CD14-positive monocyte (primary cell): ENCODE results near the gene CHID1. TPM values are rescaled to one million over a fixed set of nuclear protein-coding genes. Genes with fewer than 3 reads are reported as not detected.

Source experiments
- DNase-seq, 3 donors: peaks; one replicate each; pipeline ENCODE4 v3.0.0-alpha.2; 2011 to 2022
- H2AFZ ChIP-seq: 2 replicates; pipeline ENCODE4 v1.6.0; 2012; ENCODE audit warnings: mild to moderate bottlenecking, low read depth, low read length, inconsistent platforms; ENCODE audit not compliant: insufficient read depth, poor library complexity, severe bottlenecking
- H3K27ac ChIP-seq, 2 donors: 1 replicate in 1 of 2; 2 replicates in 1 of 2; pipeline ENCODE4 v1.5.1; 2012 to 2013; ENCODE audit warnings: low read length in 2 of 2, control low read depth in 1 of 2, inconsistent platforms in 1 of 2, low read depth in 1 of 2, mild to moderate bottlenecking in 1 of 2
- H3K27me3 ChIP-seq, 2 donors: one replicate each; pipeline versions ENCODE4 v1.6.0 to v1.6.1; 2011 to 2013; ENCODE audit warnings: low read length in 2 of 2; ENCODE audit not compliant: control insufficient read depth in 2 of 2, insufficient read depth in 2 of 2
- H3K36me3 ChIP-seq, 2 donors: replicated peaks in 1 of 2; 1 replicate in 1 of 2; 2 replicates in 1 of 2; pipeline versions ENCODE4 v1.5.1 to v1.6.1; 2012 to 2013; ENCODE audit warnings: low read length in 2 of 2, control low read depth in 1 of 2, inconsistent platforms in 1 of 2, mild to moderate bottlenecking in 1 of 2; ENCODE audit not compliant: insufficient read depth in 2 of 2, control insufficient read depth in 1 of 2
- H3K4me1 ChIP-seq, 2 donors: 1 replicate in 1 of 2; 2 replicates in 1 of 2; pipeline versions ENCODE4 v1.5.1 to v1.6.1; 2012 to 2013; ENCODE audit warnings: low read length in 2 of 2, control low read depth in 1 of 2, inconsistent platforms in 1 of 2, mild to moderate bottlenecking in 1 of 2, moderate library complexity in 1 of 2; ENCODE audit not compliant: insufficient read depth in 2 of 2, control insufficient read depth in 1 of 2
- H3K4me2 ChIP-seq: replicated peaks from 2 replicates; pipeline ENCODE3; 2012; ENCODE audit warnings: low read length, moderate library complexity, mild to moderate bottlenecking; ENCODE audit not compliant: poor library complexity, severe bottlenecking; ENCODE audit errors: extremely low read depth
- H3K4me3 ChIP-seq, 3 experiments: fragments of 200-600 bp in 1 of 3; sonication (generic) in 1 of 3; replicated peaks in 1 of 3; 1 replicate in 2 of 3; 2 replicates in 1 of 3; pipeline ENCODE4 v1.5.1; 2011 to 2013; ENCODE audit warnings: low read length in 3 of 3, mild to moderate bottlenecking in 3 of 3, control low read depth in 2 of 3, low read depth in 2 of 3, inconsistent platforms in 1 of 3, moderate library complexity in 1 of 3
- H3K79me2 ChIP-seq: 2 replicates; pipeline ENCODE4 v1.6.0; 2012; ENCODE audit warnings: mild to moderate bottlenecking, control low read depth, inconsistent platforms, low read length, moderate library complexity; ENCODE audit not compliant: insufficient read depth
- H3K9ac ChIP-seq: 2 replicates; pipeline ENCODE4 v1.6.0; 2017; ENCODE audit warnings: low read length, mild to moderate bottlenecking; ENCODE audit not compliant: insufficient read depth, poor library complexity, severe bottlenecking
- H3K9me3 ChIP-seq, 2 donors: replicated peaks in 1 of 2; 1 replicate in 1 of 2; 2 replicates in 1 of 2; pipeline versions ENCODE4 v1.5.1 to v1.6.1; 2012 to 2013; ENCODE audit warnings: low read length in 2 of 2, control low read depth in 1 of 2; ENCODE audit not compliant: control insufficient read depth in 1 of 2, insufficient read depth in 1 of 2
- H4K20me1 ChIP-seq: 2 replicates; pipeline ENCODE4 v1.6.0; 2012; ENCODE audit warnings: mild to moderate bottlenecking, low read length, control low read depth, moderate library complexity; ENCODE audit not compliant: insufficient read depth
- H3K27ac Mint-ChIP-seq, 7 donors: one replicate each; pipeline ENCODE4 v1.8.0; 2020; ENCODE audit warnings: mild to moderate bottlenecking in 7 of 7, mixed read lengths in 7 of 7, moderate library complexity in 6 of 7, inconsistent platforms in 2 of 7
- H3K27me3 Mint-ChIP-seq, 3 donors: one replicate each; pipeline ENCODE4 v1.8.0; 2021 to 2022; ENCODE audit warnings: low read depth in 3 of 3, mild to moderate bottlenecking in 3 of 3, mixed read lengths in 3 of 3, moderate library complexity in 3 of 3, inconsistent platforms in 1 of 3
- H3K36me3 Mint-ChIP-seq, 2 donors: one replicate each; pipeline ENCODE4 v1.8.0; 2020; ENCODE audit warnings: mixed read lengths in 2 of 2, inconsistent platforms in 1 of 2, mild to moderate bottlenecking in 1 of 2
- H3K4me1 Mint-ChIP-seq: one replicate; pipeline ENCODE4 v1.8.0; 2020; ENCODE audit warnings: mild to moderate bottlenecking, mixed read lengths
- H3K4me3 Mint-ChIP-seq, 2 donors: one replicate each; pipeline ENCODE4 v1.8.0; 2020; ENCODE audit warnings: mild to moderate bottlenecking in 2 of 2, mixed read lengths in 2 of 2, moderate library complexity in 1 of 2
- H3K9me3 Mint-ChIP-seq, 7 donors: one replicate each; pipeline ENCODE4 v1.8.0; 2020 to 2022; ENCODE audit warnings: mixed read lengths in 7 of 7, mild to moderate bottlenecking in 6 of 7, moderate library complexity in 6 of 7, inconsistent platforms in 2 of 7
- CTCF ChIP-seq: fragments of 200-600 bp; IDR thresholded peaks from one replicate; pipeline ENCODE4 v1.8.0; 2022; ENCODE audit warnings: antibody characterized with exemption, mild to moderate bottlenecking
- WGBS: methylation state at CpG from one replicate; pipeline ENCODE4 v1.1.5; 2013; ENCODE audit warnings: missing lambda C conversion rate; ENCODE audit not compliant: insufficient coverage; 5-methylcytosine and 5-hydroxymethylcytosine counted together
- intact Hi-C, 2 donors: fragments of 100-400 bp; cut with micrococcal nuclease; formaldehyde crosslinking; loops; one replicate each; pipeline versions ENCODE4 v1.15.0 to v1.15.1; 2023
- polyA plus RNA-seq, 3 donors: library from polyadenylated mRNA; depleted of rRNA in 1 of 3; unstranded in 2 of 3; stranded (reverse) in 1 of 3; fragments of 300-500 nt in 2 of 3; fragments of >200 nt in 1 of 3; fragmentation: Illumina TruSeq in 2 of 3; gene quantifications; 1 replicate in 2 of 3; 2 replicates in 1 of 3; pipeline ENCODE4 v1.2.3, GENCODE V29; 2012 to 2021

The CHID1 gene
- polyA plus RNA-seq, 3 donors = 23.2 to 45.4 (median 45.0) TPM

DNA sequence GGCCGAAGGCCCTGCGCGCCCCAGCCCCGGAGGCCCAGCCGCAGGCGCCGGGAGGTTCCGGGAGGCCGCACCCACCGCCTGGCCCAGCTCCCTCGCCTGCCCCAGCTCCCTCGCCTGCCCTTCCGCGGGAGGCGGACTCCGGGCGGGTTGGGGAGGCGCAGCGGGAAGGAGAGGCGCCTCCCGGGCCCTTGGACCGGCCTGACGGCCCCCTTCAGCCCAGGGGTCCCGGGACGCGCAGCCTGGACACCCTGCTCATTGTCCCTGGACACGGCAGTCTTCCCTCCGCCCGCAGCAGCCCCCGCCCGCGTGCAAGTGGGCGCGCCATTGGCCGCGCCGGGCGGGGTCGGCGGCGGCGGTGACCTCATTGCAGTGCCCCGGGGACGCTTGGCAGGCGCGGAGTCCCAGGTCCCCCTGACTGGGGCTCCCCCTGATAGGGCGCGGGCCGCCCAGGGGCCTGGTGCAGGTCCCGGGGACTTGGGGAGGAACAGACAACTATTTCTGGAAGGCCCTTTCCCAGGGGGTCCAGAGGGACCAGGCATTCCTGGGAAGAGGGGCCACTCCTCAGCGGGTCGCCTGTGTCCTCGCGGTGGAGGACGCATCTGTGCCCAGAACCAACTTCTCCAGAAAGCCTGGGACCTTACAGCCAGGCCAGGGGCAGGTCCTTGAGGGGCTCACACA lies 77.4 kb downstream of the CHID1 start:
- Histone ChIP-seq H3K4me3 (peak overlapping the region; percentile 47 to 85 (median 56)), H3K36me3 (peaks cover 19 to 22% of the 10 kb centered on the region in 2 donors), H3K27me3 (peaks cover 10 to 52% of the 10 kb centered on the region in 2 donors), H4K20me1 (peaks cover 72% of the 10 kb centered on the region), H3K4me2 (peak overlapping the region; percentile 91), H3K27ac (peak overlapping the region in 1 of 2 donors; percentile 71), H3K4me1 (peaks cover 63 to 67% of the 10 kb centered on the region in 2 donors), H3K9me3 (no peaks in the 10 kb centered on the region), H3K79me2 (peaks cover 21% of the 10 kb centered on the region), H3K9ac (peak overlapping the region; percentile 66), H2AFZ (no peak overlapping the region)
- DNase-seq = peak; percentile 34 to 48 (median 46)
- Mint-ChIP-seq H3K36me3 (peaks cover 21 to 22% of the 10 kb centered on the region in 2 donors), H3K4me3 (peak overlapping the region; percentile 84 to 87), H3K4me1 (peaks cover 58% of the 10 kb centered on the region), H3K9me3 (peaks cover 0 to 17% (median 1%) of the 10 kb centered on the region in 7 donors), H3K27me3 (peaks cover 32 to 67% (median 39%) of the 10 kb centered on the region in 3 donors), H3K27ac (peak overlapping the region in 4 of 7 donors; percentile 76 to 95 (median 90))
- WGBS = under 1% methylated on average over 50 of the region's 55 CpGs
- TF ChIP-seq CTCF = no peak
- intact Hi-C loops = no loop called here

GRCh38 chr11:832529-833113 lies 78.0 kb downstream of the CHID1 start, which contains the start of gene CD151:
TSS of gene CD151 (plus strand) at chr11:832952. CDS start at chr11:836070, 3,118 bp downstream.
- intact Hi-C loops = no loop called here

More at GRCh38 chr11:832529-833113, 78.0 kb downstream of the CHID1 start, which contains the start of gene CD151:
- H2AFZ ChIP-seq = peak within 1 kb of the TSS; percentile 41
- H3K27ac ChIP-seq = peak within 1 kb of the TSS in 1 of 2 donors; percentile 71
- Mint-ChIP-seq H3K4me3 (peak within 1 kb of the TSS; percentile 84 to 87), H3K27ac (peak within 1 kb of the TSS; percentile 63 to 95 (median 86)), H3K9me3 (peaks cover 0 to 21% (median 3%) of the 10 kb centered on the region in 7 donors), H3K4me1 (peaks cover 64% of the 10 kb centered on the region), H3K27me3 (peaks cover 38 to 74% (median 45%) of the 10 kb centered on the region in 3 donors), H3K36me3 (peaks cover 18 to 21% of the 10 kb centered on the region in 2 donors)
- H3K9me3 ChIP-seq = no peaks in the 10 kb centered on the region
- WGBS = 2% methylated on average over 46 of the region's 67 CpGs
- peak within 1 kb of the TSS; percentile 66 for H3K9ac ChIP-seq
- peaks cover 65% of the 10 kb centered on the region for H4K20me1 ChIP-seq
- peaks cover 21% of the 10 kb centered on the region for H3K79me2 ChIP-seq
- peaks cover 10 to 58% of the 10 kb centered on the region in 2 donors for H3K27me3 ChIP-seq
- TF ChIP-seq CTCF = no peak
- H3K4me3 ChIP-seq = peak within 1 kb of the TSS; percentile 47 to 85 (median 56)
- peaks cover 70 to 73% of the 10 kb centered on the region in 2 donors for H3K4me1 ChIP-seq
- H3K4me2 ChIP-seq = peak within 1 kb of the TSS; percentile 91
- peak in 2 of 3 donors; percentile 41 to 47 for DNase-seq
- H3K36me3 ChIP-seq = peaks cover 14 to 16% of the 10 kb centered on the region in 2 donors
